Measurements from ENCODE around the gene CDKN1C. TPM values are rescaled to one million over a fixed set of nuclear protein-coding genes. Genes with fewer than 3 reads are reported as not detected.

CDKN1C gene
- under 1 TPM; 0.41 to 0.69 TPM for total RNA-seq

DNA sequence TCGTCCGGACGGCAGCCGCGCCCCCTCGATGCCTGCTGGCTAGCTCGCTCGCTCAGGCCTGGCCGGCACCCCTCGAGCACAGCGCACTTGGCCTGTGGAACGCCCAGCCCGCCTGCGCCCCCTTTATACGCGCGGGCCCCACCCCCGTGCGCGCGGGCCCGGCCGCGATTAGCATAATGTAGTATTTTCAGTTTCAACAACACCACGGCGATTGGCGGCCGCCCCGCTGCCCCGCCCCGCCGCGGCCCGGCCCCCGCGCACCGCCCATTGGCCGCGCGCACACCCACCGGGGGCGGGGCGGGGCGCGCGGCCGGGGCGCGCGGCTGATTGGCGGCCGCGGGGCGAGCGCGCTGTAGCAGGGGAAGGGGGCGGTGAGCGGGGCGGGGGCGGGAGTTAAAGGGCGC is at the start of gene CDKN1C:
TSS of gene CDKN1C (minus strand) at position 98 of the 404 bp plus-strand sequence. CDS start 319 bp downstream, outside the sequence.
- H3K4me3 Mint-ChIP-seq = peak within 1 kb of the TSS; percentile 80
- peak; percentile 82 for DNase-seq
- no peaks in the 10 kb centered on the region for H3K36me3 Mint-ChIP-seq
- H3K9me3 Mint-ChIP-seq = no peaks in the 10 kb centered on the region
- peaks cover 2% of the 10 kb centered on the region for H3K27me3 Mint-ChIP-seq
- ChIA-PET CTCF (interaction anchor here (0.9 to 13.2 kb wide), 4 partner anchors 10 to 352 kb away, joined by 3 to 532 read pairs (median 4); no protein-coding TSS in a partner anchor), POLR2A (no interaction called here)
- intact Hi-C loops (cut with micrococcal nuclease) = loop anchor here (5.0 to 10.0 kb wide), 3 partner anchors 191 to 581 kb away; partner anchors contain the start of genes C11orf21, KCNQ1, KCNQ1OT1 and TSPAN32
- peak within 1 kb of the TSS; percentile 24 for H3K27ac Mint-ChIP-seq
- peaks cover 3% of the 10 kb centered on the region for H3K4me1 Mint-ChIP-seq (ENCODE audit: low read depth)

DNA sequence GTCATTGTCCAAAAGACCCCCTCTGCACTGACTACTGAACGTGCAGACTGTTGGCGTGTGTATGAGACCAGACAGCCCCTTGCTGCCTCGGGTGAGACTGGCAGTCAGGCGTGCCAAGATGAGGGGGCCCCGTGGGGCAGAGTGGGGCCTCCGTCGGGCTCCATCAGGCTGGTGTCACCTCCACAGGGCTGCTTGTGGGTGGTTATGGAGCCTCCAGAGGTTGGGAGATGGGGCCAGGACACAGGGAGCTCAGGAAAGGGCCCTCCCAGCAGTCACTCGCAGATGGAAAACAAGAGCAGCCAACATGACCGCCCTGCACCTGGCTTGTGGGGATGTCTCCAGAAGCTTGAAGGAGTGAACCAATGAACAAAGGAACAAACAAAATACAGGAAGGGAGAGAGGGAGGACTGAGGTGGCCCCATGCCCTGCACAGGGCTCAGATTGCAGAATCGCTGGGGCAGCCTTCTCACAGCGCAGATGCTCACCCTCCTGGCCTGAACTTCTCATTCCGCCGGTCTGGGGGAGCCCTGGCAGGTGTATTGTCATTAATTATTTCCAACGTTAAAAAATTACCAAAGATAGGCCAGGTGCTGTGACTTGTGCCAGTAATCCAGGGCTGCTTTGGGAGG is 49.1 kb upstream of the CDKN1C start:
- intact Hi-C loops (cut with micrococcal nuclease) = no loop called here
- ChIA-PET CTCF (interaction anchor here (0.6 to 6.5 kb wide), 3 partner anchors 11 to 402 kb away, joined by 3 to 53 read pairs (median 14); no protein-coding TSS in a partner anchor), POLR2A (no interaction called here)
- Mint-ChIP-seq H3K36me3 (peaks cover 21% of the 10 kb centered on the region), H3K4me1 (ENCODE audit: low read depth) (peaks cover 22% of the 10 kb centered on the region), H3K4me3 (no peak overlapping the region), H3K27ac (no peak overlapping the region), H3K9me3 (peaks cover 26% of the 10 kb centered on the region), H3K27me3 (no peaks in the 10 kb centered on the region)
- no peak for DNase-seq

DNA sequence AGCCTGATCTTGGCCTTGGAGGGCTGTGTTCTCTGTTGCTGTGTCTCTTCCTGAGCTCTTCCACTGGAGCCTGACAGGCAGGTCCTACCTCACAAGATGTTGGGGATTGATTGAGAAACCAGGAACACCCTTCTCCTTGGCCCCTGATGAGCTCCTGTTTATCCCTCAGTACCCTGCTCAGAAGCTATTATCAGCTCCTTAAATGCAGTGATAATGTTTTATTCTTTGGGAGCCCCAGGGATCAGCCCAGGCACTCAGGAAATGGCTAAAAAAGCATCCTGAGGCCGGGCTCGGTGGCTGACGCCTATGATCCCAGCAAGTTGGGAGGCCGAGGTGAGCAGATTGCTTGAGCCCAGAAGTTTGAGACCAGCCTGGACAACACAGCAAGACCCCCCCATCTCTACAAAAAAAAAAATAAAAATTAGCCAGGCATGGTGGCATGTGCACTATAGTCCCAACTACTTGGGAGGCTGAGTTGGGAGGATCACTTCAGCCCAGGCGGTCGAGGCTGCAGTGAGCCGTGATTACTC is 48.5 kb upstream of the CDKN1C start:
- Mint-ChIP-seq H3K4me1 (ENCODE audit: low read depth) (peaks cover 22% of the 10 kb centered on the region), H3K27me3 (peaks cover under 1% of the 10 kb centered on the region), H3K4me3 (no peak overlapping the region), H3K27ac (peak overlapping the region; percentile 42), H3K36me3 (peaks cover 17% of the 10 kb centered on the region), H3K9me3 (peaks cover 22% of the 10 kb centered on the region)
- DNase-seq = no peak
- POLR2A ChIA-PET = interaction anchor here (1.1 to 1.2 kb wide), 2 partner anchors 46 to 57 kb away, joined by 3 to 7 read pairs; no protein-coding TSS in a partner anchor
- intact Hi-C loops (cut with micrococcal nuclease) = no loop called here
- CTCF ChIA-PET = interaction anchor here (0.6 to 6.5 kb wide), 4 partner anchors 11 to 401 kb away, joined by 3 to 53 read pairs (median 8); no protein-coding TSS in a partner anchor

DNA sequence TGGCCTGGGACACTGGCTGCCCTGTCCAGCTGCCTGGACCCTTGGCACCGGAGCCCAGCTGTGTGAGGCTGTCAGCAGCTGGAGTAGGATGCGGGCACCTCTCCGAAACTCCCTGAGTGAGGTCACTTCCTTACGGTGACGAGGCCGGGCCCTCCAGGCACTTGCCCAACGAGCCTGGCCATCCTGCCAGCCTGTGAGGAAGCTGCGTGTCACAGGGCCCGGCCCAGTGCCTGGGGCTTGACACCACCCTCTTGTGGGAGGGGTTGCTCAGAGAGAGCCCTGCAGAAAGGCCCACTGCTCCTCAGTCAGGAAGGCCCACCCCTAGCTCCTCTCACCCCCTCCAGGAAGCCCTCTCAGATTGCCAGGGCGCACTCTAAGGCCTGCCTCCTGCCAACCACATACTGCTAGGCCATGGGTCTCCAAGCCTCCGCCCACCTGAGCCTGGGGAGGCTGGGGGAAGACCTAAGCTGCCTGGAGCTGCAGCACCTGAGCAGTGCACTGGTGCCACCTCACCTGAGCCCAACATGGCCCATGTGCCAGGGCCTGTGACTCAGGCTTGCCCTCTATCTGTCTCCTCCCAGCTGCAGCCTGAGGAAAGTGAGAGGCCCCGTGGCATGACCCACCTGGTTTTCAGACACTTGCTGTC is 47.9 kb upstream of the CDKN1C start:
- intact Hi-C loops (cut with micrococcal nuclease) = no loop called here
- Mint-ChIP-seq H3K4me1 (ENCODE audit: low read depth) (peaks cover 24% of the 10 kb centered on the region), H3K4me3 (no peak overlapping the region), H3K36me3 (peaks cover 12% of the 10 kb centered on the region), H3K27me3 (peaks cover 2% of the 10 kb centered on the region), H3K27ac (no peak overlapping the region), H3K9me3 (peaks cover 16% of the 10 kb centered on the region)
- ChIA-PET CTCF (interaction anchor here (1.0 to 6.5 kb wide), 3 partner anchors 40 to 401 kb away, joined by 3 to 53 read pairs (median 14); no protein-coding TSS in a partner anchor), POLR2A (interaction anchor here (0.7 to 1.2 kb wide), 3 partner anchors 47 to 123 kb away, joined by 3 to 7 read pairs (median 4); no protein-coding TSS in a partner anchor)
- peak; percentile 83 for DNase-seq

DNA sequence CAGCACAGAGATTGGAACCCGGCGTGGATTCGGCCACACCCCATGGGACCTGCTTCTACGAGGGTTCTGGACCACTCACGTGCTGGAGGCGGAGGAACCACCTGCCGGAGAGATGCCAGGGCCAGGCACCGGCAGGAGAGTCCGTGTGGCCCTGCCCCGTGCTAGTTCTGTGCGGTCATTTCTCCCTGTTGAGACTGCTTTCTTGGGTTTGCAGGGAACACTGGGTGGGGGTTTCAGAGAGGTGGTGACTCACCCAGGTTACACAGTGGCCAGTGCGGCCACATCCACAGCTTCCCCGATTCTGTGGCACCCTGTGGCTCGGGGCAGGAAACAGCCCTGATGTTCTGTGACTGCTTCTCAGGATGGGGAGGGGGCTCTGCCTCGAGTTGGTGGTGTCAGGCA is 47.3 kb upstream of the CDKN1C start:
- peaks cover 7% of the 10 kb centered on the region for H3K27me3 Mint-ChIP-seq
- peaks cover 6% of the 10 kb centered on the region for H3K36me3 Mint-ChIP-seq
- peaks cover 9% of the 10 kb centered on the region for H3K9me3 Mint-ChIP-seq
- DNase-seq = peak; percentile 43
- intact Hi-C loops (cut with micrococcal nuclease) = no loop called here
- ChIA-PET POLR2A (interaction anchor here (0.7 to 1.2 kb wide), 3 partner anchors 47 to 124 kb away, joined by 3 to 7 read pairs (median 4); no protein-coding TSS in a partner anchor), CTCF (interaction anchor here (1.0 to 6.5 kb wide), 4 partner anchors 40 to 400 kb away, joined by 3 to 53 read pairs (median 32); no protein-coding TSS in a partner anchor)
- no peak overlapping the region for H3K27ac Mint-ChIP-seq
- peaks cover 30% of the 10 kb centered on the region for H3K4me1 Mint-ChIP-seq (ENCODE audit: low read depth)
- no peak overlapping the region for H3K4me3 Mint-ChIP-seq

DNA sequence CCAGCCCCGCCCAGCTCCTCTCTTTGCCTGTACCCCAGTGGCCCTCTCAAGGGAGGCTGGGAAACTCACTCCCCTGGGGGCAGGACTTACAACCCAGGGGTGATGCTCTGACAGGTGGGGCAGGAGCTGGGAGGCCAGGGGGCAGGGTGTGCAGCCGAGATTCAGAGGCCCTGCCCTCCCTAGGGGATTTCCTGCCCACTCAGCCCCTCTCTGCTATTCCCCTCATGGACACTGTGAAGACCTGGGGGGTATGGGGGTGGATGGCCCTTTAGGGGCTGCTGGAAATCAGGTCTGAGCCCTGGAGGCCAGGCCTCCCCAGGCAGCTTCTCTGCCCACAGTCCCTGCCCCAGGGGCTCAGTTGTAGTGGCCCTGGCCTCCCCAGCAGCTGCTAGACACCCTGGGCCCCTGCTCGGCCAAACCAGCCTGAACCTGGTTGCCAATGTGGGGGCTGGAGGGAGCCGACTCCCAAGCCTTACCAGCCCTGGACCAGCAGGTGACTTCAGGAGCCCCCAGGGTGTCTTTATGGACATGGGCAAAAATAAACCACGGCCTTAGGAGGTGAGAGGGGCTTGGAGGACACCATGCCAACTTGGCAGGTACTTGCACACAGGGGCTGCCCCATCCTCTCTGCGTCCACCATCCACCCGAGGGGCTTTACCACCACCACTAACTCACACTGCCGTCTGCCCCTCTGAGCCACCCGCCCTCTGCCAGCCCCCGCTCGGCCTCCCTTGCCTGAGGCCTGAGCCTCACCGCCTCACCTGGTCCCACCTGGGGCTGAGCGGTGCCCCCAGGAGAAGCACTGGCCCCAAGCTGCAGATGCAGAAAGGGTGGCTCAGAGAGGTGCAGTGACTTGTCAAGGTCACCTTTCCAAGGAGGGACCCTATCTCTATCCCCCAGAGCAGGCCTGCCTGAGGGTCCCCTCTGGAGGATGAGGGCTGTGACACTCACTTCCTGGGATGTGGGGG is 46.5 kb upstream of the CDKN1C start:
- ChIA-PET POLR2A (no interaction called here), CTCF (interaction anchor here (1.1 to 6.5 kb wide), 5 partner anchors 14 to 399 kb away, joined by 3 to 53 read pairs (median 23); no protein-coding TSS in a partner anchor)
- H3K36me3 Mint-ChIP-seq = no peaks in the 10 kb centered on the region
- H3K9me3 Mint-ChIP-seq = peaks cover 2% of the 10 kb centered on the region
- no peak overlapping the region for H3K27ac Mint-ChIP-seq
- peaks cover 33% of the 10 kb centered on the region for H3K4me1 Mint-ChIP-seq (ENCODE audit: low read depth)
- H3K27me3 Mint-ChIP-seq = peaks cover 11% of the 10 kb centered on the region
- intact Hi-C loops (cut with micrococcal nuclease) = loop anchor here (1.0 to 2.0 kb wide), 4 partner anchors 39 to 400 kb away; no protein-coding TSS in a partner anchor
- H3K4me3 Mint-ChIP-seq = no peak overlapping the region
- no peak for DNase-seq

DNA sequence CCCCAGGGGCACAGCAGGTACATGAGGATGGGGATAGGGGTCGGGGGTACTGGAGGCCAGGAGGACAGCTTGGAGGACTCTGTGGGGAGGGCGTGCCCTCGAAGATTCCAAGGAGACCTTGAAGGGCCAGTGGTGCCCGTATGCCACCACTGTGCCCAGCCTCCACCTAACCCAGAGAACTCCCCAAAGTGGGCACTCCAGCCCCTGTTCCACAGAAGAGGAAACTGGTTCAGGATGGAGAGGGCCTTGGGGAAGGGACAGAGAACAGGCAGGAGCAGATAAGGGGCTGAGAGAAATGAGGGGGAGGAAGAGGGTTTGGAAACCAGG is 45.8 kb upstream of the CDKN1C start:
- Mint-ChIP-seq H3K9me3 (no peaks in the 10 kb centered on the region), H3K27me3 (peaks cover 11% of the 10 kb centered on the region), H3K36me3 (no peaks in the 10 kb centered on the region), H3K27ac (no peak overlapping the region), H3K4me1 (ENCODE audit: low read depth) (peaks cover 33% of the 10 kb centered on the region), H3K4me3 (no peak overlapping the region)
- POLR2A ChIA-PET = interaction anchor here (2.9 kb wide), 1 partner anchor 58 kb away, joined by 13 read pairs; no protein-coding TSS in a partner anchor
- intact Hi-C loops (cut with micrococcal nuclease) = loop anchor here (1.0 to 2.0 kb wide), 4 partner anchors 39 to 399 kb away; no protein-coding TSS in a partner anchor
- CTCF ChIA-PET = interaction anchor here (1.1 to 6.5 kb wide), 5 partner anchors 15 to 399 kb away, joined by 3 to 53 read pairs (median 23); no protein-coding TSS in a partner anchor
- no peak for DNase-seq

DNA sequence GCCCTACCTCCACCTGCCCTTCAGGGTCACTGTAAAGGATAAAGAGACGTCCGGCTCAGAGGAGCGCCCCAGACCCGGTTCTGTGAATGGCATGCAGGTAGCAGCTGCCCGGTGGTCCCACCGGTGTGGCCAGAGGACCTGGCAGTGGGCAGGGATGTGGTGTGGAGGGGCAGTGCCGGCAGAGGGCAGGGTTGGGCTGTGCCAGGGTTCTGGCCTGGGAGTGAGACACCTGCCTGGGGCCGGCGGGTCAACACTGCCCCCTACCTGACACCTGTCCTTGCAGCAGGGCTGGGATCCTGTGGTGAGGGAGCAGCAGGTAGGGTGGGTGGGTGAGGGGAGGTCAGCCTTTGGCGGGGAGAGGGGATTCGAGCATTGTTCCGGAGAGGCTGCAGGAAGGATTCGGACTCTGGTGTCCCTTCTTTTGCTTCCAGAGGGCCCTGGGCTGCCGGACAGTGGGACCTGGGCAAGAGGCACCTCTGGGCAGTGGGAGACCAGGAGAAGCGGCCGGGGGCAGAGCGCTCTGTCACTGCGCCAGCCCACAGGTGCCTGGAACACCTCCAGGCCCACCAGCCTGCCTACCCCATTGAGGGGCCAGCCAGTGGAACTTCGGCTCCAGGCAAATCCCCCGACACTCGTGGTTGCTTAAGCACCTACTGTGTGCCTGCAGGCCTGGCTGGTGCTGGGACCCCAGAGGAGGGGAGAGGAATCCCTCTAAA is 45.3 kb upstream of the CDKN1C start:
- no peaks in the 10 kb centered on the region for H3K36me3 Mint-ChIP-seq
- intact Hi-C loops (cut with micrococcal nuclease) = loop anchor here (1.0 to 2.0 kb wide), 5 partner anchors 29 to 399 kb away; a partner anchor contains a TSS
- POLR2A ChIA-PET = interaction anchor here (1.5 to 2.9 kb wide), 3 partner anchors 10 to 58 kb away, joined by 6 to 13 read pairs (median 8); no protein-coding TSS in a partner anchor

DNA sequence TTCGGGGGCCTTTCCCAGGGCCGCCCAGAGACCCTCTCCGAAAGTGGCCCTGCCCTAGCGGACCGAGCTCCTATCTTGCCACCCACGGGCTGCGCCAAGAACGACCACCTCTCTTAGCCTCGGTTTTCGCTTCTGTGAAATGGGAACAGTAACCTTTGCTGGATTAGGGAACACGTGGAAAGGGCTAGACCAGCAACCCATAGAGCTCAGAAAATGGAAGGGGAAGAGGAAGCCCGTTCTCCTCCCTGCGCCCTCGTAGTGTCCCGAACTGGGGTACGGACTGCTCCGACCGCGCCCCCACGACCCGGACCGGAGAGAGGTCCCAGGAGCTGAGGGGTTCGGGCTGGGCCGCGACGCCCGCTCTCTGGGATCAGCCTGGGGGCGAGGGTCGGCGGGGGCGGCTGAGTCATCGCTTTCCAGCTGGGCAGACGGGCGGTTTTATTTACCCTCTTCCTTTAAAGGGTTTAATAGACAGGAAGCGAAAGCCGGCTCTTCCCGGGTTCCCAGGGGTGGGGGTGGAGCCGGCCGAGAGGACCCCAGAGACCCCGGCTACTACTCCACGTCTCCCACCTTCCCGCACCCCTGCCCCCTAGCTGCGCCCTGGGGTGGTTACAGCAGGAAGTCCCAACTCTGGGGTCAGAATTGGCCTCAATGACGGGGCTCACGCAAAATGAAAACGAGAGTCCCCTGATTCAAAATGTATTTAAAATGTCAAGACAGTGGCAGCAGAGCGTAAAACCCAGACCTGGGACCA is 44.6 kb upstream of the CDKN1C start:
- intact Hi-C loops (cut with micrococcal nuclease) = loop anchor here (1.0 to 2.0 kb wide), 3 partner anchors 28 to 59 kb away; a partner anchor contains a TSS

More for the DNA sequence above, 45.3 kb upstream of the CDKN1C start:
- CTCF ChIA-PET = interaction anchor here (0.8 to 6.5 kb wide), 21 partner anchors 8 to 398 kb away, joined by 3 to 53 read pairs (median 4); a partner anchor contains a TSS
- Mint-ChIP-seq H3K4me3 (peak overlapping the region; percentile 64), H3K4me1 (ENCODE audit: low read depth) (peaks cover 33% of the 10 kb centered on the region), H3K27ac (peak overlapping the region; percentile 25), H3K9me3 (no peaks in the 10 kb centered on the region), H3K27me3 (peaks cover 11% of the 10 kb centered on the region)
- DNase-seq = peak; percentile 80

More for the DNA sequence above, 44.6 kb upstream of the CDKN1C start:
- Mint-ChIP-seq H3K4me1 (ENCODE audit: low read depth) (peaks cover 33% of the 10 kb centered on the region), H3K27me3 (peaks cover 11% of the 10 kb centered on the region), H3K27ac (peak overlapping the region; percentile 70), H3K36me3 (no peaks in the 10 kb centered on the region), H3K9me3 (no peaks in the 10 kb centered on the region), H3K4me3 (peak overlapping the region; percentile 74)
- POLR2A ChIA-PET = interaction anchor here (1.2 to 2.9 kb wide), 7 partner anchors 10 to 84 kb away, joined by 4 to 13 read pairs (median 8); no protein-coding TSS in a partner anchor
- peak; percentile 77 for DNase-seq
- CTCF ChIA-PET = interaction anchor here (0.7 to 6.5 kb wide), 25 partner anchors 9 to 397 kb away, joined by 3 to 53 read pairs (median 4); a partner anchor contains a TSS

Data from activated CD4-positive, alpha-beta memory T cell treated with anti-CD3 and anti-CD28 coated beads for 36 hours (primary cell).